Neural cell (in vitro differentiated cells): ENCODE data around the gene MACO1.

Experiments
- CTCF ChIP-seq: fragments of 450-650 bp; IDR thresholded peaks from 2 replicates; pipeline ENCODE4 v1.5.1; 2014; ENCODE audit warnings: antibody characterized with exemption, mild to moderate bottlenecking, moderate library complexity; ENCODE audit not compliant: poor library complexity, severe bottlenecking
- POLR2AphosphoS5 ChIP-seq: IDR thresholded peaks from 2 replicates; pipeline ENCODE4 v1.6.1; 2012
- RAD21 ChIP-seq: fragments of 450-650 bp; conservative IDR thresholded peaks from 2 replicates; pipeline ENCODE4 v1.6.1; 2014; ENCODE audit warnings: antibody characterized with exemption, mild to moderate bottlenecking, moderate library complexity
- REST ChIP-seq: IDR thresholded peaks from 2 replicates; pipeline ENCODE4 v1.6.1; 2012; ENCODE audit warnings: borderline replicate concordance

GRCh38 chr1:25456502-25456901 lies 25.8 kb downstream of the MACO1 start:
- TF ChIP-seq CTCF (no peak), POLR2AphosphoS5 (no peak), REST (no peak), RAD21 (no peak)
